Right forelimb (tissue), 1 donor: ENCODE data around the gene EXOSC7.
"Not testable (repeated sequence)": the region's sequence is repeated elsewhere in the genome, so short reads cannot be mapped to it uniquely, and the experiment has no call there.

ENCODE experiments used
- DNase-seq: peaks from one replicate; pipeline ENCODE4 v3.0.0-alpha.2; 2018

EXOSC7 gene

DNA sequence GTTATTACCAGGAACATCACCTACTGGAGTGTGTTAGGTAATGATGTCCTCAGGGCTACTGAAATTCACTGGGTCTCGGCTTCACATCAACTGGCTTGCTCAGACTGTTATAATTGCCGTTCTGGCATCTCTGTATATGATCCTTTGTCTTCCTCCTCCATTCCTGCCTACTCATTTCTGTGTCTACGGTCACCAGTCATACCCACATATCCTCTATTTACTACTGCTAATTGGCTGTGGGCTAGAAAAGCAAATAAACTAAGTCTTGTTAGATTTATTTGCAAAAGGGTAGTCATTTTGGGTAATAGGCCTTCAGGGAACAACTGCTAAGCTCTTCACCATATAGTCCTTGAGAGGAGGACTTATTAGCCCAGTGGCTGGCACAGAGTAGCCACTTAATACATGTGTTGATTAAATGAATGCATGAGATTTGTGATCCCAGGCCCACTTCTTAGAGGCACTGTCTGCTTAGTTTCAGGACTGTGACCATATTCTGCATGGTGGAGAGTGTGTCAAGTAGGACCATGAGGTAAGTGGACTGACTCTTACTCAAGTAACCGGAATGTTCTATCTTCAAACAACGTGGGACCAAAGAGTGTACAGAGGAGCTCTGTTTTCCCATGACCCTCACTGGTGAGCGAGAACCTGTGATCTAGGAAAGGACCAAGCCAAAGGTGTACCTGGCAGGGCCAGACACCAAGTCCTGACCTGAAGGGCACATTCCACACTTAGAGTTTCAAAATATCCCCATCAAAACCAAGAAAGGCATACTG is 13.2 kb upstream of the EXOSC7 start:
- DNase-seq, result no peak

DNA sequence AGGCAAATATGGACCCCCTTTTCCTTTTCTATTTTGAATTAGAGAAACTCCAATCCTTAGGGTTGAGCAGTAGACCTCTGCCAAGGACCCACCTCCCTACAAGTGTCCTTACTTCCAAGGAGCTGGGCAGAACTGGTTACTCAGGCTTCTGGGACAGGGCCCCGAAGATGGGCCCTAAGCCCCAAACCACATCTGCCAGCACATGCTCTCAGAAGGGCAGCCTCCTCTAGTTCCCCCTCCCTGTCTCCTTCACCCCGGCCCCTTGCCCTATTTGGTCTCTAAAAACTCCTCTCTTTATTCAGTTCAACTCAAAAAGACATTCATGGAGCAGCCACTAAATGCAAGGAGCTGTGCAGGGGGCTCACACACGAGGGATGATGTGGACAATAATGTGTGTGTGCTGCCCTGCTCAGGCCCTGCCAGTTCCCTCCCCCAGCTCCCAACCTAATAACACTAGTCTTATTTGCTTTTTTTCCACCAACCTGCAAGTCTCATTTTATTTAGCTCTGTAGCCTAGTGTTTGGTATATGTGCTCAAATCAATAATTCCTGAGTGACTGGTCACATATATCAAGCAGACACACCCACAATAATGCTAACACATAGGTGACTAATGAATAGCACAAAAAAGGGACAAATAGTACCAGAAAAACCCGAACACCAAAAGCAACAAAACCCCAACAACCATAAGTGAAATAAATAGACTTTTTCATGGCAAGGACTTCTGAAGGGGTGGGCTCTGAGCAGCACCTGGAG is 12.3 kb upstream of the EXOSC7 start:
- DNase-seq, result no peak

DNA sequence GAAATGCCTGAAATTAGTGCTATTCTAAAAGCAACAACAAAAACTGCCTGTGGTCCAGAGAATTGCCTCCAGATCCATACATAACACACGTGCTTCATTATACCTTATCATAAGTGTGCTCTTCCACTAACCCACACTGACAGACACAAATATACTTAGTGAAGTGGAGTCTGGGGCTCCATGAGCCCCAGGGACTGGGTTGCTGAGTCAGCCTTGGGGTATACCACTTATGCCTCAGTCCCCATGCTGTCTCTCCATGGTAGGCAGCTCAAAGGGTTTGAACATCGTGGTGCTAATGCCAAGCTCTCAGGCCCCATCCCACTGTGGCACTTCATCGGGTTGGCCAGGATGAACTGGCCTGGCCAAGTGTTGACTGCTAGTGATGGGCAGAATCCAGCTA is 10.9 kb upstream of the EXOSC7 start:
- DNase-seq, result no peak

DNA sequence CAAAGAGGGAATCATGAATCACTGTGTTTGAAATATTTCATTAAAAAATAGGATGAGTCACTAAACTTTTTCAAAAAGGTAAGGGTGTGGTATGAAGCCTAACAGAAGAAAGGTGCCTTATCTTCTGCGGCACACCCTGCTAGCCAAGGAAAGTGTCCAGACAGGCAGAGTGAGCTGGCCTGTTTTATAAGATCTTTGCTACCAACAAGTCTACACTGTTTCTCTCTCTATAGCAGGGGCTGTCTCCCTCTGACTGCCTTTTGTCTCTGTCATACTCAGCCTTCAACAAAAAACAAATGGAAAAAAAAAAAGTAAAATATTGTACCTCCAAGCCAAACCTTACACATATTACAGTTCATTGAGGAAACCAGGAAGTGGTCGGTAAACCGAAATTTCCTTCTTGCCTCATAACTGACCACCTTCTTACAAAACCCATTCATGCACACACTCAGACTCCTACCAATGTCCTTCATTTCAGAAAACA is 9.2 kb upstream of the EXOSC7 start:
- DNase-seq, result no peak

DNA sequence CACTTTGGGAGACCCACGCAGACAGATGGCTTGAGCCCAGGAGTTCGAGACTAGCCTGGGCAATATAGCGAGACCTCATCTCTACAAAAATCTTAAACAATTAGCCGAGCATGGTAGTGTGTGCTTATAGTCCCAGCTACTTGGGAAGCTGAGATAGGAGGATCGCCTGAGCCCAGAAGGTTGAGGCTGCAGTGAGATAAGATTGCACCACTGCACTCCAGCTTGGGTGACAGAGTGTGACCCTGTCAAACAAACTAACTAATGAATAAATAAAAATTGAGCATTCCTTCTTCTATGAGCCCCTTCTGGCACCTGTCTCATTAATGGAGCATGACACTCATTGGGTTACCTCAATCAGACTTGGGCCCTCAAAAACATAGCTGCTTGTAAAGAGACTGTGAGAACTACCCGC is 7.6 kb upstream of the EXOSC7 start:
- no peak for DNase-seq

DNA sequence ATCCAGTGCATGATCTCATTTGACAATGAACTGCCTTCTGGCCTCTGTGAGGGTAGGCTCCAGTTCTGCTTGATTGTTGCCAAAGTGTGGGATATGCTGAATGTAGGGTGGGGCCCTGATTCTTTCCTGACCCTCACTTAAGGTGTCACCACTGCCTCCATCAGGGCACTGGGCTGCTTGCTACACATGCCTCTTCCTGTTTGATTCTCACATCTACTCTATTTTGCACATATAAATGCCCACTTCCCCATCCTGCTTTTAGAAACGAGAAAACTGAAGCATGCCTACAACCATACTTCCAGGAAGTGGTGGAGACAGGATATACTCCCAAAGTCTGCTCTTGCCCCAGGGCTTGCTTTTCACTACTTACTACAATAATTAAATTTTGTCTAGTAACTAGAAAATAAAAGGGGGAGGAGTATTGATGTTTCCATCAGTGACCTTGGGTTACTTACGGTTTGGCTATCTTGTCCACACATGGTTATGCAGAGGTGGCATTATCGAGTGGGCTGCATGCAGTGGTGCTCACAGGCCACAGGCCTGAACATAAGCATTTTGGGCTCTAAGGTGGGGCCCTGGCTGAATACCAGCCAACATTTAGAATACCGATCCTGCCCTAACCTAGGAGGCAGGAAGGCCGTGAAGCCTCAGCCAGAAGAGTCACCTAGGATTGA is 6.8 kb upstream of the EXOSC7 start:
- DNase-seq, result no peak

DNA sequence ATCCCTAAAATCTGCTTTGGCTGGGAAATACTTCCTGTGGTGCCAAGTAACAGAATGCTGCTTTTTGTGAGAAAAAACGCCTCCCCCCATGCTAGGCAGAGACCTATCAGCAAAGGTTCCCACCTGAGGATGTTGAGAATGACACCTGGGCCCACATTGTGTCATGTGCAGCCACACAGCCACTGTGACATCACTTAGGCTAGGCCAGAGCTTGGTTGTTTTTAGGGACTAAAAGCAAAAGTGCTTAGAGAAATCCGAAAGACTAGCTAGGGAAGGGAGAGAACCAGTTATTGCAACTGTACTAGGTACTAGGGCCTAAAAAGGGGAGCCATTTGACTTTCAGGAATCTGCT is 6.2 kb upstream of the EXOSC7 start:
- DNase-seq, result no peak

DNA sequence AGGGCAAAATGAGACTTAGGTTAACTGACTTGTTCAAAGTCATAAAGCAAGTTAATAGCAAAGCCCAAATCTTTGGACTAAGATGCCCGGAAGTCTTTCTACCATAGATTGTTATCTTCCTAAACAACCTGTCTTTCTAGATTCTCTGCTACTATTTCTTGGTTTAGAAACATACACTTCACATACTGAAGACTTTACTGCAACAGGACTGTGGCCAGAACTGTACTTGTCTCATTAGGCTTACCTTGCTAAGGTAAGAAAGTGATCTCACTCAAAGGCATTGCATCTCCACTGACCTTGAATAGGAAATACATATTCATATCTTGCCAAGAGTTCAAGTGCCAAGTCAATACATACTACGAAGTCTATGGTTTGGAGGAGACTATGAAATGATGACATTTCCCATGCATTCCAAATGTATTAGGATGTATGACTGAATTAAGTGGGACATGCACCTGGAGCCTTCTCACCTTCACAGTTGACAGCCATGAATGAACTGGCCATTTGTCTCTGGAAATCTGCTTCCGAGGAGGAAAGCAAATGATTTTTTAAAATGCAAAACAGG is 5.0 kb upstream of the EXOSC7 start:
- no peak for DNase-seq

DNA sequence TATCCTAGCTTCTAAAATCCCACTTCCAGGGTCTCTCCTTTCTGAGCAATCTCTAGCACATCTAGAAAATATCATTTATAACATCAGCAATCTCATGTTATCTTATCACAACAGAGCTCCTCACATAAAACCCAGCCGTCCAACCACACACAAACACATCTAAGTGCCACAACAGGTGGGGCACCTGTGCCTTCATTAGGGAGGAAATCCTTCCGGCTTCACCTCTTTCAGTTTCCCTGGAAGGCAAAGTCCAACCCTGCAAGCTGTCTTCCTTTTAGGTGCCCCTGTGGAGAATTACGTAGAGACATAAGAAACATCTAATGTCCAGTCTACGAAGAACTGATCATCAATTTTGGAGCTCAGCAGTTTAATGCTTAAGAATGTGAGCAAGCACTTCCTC is 1.6 kb upstream of the EXOSC7 start:
- DNase-seq, result no peak

DNA sequence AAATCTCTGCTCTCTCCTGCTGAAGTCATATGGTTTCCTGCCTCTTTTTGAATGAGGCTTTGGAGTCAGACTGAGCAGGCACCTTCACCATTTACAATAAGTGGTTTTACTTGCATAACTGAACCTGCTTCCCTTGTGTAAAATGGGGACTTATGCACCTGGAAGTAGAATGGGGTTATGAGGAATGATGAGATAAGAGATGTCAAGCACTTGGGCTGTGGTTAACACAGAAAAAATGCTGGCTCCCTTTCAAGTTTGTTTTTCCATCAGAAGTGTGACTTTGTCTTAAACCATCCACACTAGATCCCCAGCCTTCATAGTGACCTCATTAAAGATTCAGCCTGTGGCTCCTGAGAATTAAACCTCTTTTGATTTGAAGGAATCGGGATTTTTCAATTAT is 5.2 kb downstream of the EXOSC7 start:
- DNase-seq, result no peak

DNA sequence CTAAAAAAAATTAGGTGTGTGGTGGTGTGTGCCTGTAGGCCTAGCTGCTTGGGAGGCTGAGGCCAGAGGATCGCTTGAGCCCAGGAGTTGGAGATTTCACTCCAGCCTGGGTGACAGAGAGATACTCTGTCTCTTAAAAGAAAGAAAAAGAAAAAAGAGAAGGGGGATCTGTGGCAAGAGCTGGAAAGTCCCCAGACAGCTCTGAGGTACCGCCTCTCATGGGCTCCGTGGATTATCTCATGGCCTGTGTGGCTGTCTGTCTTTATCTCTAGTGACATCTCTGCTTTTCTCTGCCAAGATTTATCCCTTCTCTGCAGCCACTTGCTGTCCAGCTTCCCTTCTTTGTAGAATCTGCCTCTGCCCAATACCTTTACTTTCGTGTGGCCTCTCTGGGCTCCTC is 5.7 kb downstream of the EXOSC7 start:
- DNase-seq, result no peak

DNA sequence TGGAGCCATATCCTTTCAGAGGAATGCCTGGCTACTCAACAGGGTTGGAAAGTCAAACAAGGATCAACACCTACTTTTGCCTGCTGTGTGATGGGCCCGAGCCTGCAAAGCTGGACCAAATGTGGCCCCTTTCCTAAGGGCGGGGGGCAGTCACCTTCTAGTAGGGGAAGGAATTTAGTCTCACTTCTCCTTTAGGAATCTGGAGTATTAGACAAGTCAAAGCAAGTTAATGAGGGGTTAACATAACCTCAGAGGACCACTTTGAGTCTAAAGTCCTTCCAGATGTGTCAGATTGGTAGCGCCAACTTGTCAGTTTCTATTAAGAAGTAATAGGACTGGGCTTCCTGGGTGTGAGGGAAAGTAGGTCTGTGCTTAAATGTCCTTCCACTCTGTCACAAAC is 6.8 kb downstream of the EXOSC7 start:
- no peak for DNase-seq

DNA sequence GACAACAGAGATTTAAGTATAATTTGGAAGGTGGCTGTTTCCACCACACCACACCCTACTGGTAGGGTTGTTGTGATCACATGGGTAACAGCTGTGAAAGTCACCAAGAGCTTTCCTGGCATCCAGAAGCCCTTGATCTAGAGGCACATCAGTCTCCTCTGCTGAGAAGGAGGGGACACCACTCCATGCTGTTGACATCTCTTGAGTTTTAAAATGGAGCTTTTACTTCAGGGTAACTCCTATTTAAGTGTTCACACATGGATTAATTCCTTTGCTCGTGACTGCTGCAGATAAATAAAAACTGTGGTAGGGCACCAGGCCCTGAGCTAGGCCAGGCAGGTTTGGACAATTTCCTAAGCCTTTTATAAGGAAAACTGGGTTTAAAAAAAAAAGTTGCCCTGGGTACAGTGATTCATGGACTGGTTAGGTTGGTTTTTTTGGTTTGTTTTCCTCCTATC is 7.5 kb downstream of the EXOSC7 start:
- DNase-seq, result no peak

DNA sequence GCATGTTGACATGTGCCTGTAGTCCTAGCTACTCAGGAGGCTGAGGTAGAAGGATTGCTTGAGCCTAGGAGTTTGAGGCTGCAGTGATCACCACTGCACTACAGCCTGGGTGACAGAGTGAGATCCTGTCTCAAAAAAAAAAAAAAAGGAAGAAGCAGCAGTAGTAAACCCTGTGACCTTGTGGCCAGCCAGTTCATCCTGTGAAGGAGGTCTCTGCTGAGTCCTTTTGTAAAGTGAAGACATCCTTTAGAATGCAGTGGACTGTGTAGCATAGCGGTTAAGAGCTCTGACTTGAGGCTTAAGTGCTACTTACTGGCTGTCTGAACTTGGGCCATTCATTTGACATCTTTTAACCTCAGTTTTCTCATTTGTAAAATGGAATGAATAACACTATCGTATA is 8.3 kb downstream of the EXOSC7 start:
- DNase-seq, result no peak

DNA sequence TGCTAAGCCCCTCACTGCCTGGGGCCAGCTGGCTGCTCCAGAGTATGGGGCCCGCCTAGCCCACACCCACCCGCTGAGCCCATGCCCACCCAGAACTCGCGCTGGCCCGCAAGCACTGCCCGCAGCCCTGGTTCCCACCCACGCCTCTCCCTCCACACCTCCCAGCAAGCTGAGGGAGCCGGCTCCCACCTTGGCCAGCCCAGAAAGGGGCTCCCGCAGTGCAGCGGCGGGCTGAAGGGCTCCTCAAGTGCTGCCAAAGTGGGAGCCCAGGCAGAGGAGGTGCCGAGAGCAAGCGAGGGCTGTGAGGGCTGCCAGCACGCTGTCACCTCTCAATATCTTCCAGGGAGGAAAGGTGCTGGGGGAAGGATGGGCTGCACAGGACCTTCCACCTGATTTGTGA is 10.3 kb downstream of the EXOSC7 start:
- DNase-seq, result not testable (repeated sequence)

DNA sequence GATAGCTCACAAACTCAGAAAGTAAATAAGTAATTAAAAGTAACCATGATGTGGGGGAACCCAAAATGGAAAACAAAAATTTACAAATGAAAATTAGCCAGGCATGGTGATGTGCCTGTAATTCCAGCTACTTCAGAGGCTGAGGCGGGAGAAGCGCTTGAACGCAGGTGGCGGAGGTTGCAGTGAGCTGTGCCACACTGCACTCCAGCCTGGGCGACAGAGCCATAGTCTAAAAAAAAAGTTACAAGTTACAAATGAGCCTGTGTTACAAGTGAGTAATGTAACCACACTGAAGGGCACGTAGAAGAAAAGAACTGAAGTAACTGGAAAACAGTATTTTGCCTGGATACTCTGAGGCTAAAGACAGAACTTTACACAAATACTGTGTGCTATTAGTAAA is 11.3 kb downstream of the EXOSC7 start:
- no peak for DNase-seq

DNA sequence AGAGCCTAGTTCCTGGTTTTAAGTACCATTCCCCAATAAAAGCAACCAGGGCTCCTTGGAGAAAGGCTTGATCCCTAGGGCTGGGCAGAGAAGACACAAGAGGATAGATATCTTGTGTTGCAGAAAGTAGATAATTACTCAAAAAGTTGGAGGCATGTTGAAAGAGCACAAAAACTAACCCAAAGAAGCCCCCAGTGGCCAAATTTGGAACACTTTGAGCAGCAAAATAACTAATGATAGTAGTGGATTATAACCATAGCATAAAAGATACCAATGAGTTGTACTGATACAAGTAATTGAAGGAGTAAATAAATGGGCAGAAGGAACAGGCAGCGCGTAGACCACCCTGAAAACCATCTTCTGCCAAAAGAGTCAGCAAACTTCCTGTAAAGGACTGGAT is 12.0 kb downstream of the EXOSC7 start:
- DNase-seq, result no peak

DNA sequence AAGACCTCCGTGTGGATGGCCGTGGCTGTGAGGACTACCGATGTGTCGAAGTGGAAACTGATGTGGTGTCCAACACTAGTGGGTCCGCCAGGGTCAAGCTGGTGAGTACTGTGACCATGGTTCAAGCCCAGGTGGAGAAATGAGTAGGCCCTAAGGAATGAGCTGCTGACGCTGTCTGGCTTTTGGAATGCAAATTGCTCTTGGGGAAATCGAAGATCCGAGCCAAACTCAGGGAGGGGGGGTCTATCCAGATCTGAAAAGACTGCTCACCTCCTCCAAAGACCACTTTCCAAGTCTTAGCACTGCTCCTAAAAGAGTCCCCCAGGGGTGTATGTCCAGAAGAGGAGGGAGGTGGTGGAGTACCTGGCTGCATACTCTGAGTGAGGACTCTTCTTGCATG is 13.1 kb downstream of the EXOSC7 start:
- DNase-seq, result no peak

DNA sequence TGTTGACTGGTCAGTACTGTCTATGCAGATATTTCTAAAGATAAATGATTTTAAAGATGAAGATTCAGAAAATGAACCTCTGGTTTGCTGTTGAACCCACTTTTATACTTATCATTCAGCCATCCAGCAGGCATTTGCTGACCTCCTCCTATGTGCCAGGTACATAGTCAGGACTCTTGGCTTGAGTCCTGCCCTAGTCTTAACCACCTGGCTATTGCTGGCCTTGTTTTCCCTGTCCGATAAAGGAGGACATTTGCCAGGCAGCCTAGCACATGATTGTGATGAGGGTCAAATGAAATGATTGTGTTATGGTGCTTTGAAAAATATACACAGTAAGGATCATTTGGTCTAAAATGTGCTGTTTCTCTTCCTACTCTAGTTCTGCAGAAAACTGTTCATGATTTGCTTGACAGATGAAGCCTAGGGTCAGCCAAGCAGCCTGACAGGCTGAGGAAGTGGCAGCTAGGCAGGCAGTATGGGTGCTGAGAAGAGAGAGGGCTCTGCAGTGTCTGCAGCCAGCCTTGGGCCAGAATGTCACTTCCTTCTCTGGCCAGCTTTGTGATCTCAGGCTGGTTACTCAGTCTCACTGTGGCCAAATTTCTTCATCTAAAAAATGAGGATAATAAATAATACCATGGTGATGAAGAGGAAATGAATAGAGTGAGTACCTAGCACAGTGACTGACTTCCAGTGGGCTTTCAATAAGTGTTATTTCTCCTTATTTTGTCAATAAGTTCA is 13.8 kb downstream of the EXOSC7 start:
- DNase-seq, result no peak

DNA sequence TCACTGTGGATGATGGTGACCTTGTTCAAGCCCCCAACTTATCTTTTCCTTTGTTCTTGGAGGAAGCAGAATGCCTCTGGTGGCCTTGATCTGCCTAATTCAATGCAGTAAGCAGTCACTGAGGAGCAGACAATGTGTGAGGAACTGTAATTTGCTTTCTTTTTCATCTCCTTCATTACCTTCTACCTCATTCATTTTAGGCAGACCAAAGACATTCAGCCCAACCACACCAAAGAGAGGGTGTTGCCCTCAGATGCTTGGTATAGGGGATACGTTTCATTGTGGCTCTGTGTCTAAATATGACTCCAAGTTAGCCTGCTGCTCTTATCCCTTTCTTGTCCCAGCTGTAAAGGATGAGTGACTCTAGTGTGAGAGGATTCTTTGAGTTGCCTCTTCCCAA is 15.3 kb downstream of the EXOSC7 start:
- no peak for DNase-seq

DNA sequence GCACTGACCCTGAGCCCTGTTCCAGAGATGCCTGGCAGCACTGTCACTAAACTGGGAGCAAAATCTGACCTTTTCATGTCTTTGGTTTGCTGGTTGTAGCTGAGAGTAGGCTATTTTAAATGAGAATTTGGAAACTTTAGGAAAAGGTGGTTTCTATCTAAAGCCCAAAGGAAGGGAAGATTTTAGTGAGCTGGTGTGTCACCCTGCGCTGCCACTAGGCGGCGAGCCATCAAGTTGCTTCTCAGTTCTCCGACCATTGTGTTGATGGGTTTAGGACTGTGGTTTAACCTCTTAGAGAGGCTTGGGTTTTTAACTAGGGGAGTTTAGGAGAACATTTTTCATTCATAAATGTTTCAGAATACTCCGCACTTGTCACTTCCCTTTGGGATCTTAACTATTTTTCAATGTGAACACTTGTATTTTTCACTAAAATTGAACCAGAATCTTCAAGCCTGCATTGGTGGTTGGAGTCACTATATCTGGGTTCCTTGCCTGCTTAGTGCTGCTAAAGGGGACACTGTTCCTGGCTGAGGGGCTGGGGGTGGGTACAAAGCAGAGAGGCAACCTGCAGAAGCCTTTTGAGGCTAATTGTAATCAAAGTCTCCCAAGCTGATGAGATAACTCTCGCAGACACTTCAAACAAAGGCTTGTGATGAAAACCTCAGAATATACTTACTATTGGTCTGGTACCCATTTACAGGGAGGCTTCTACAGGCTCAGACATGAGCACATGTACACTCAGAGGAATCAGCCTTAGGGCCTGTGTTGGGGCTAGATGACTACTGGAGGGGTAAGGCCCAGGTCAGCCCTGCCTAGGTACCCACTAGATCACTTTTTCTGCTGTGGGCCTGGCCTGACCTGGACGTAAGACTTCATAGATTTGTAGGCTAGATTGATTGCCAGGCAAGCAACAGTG is 16.8 kb downstream of the EXOSC7 start:
- no peak for DNase-seq
